GOT3 (cell line): ENCODE measurements around the gene PDE7B.

Source experiments
- DNase-seq: peaks from one replicate; lab custom pipeline; 2025; ENCODE audit warnings: mixed read lengths; lab: John Stamatoyannopoulos, UW

PDE7B gene

DNA sequence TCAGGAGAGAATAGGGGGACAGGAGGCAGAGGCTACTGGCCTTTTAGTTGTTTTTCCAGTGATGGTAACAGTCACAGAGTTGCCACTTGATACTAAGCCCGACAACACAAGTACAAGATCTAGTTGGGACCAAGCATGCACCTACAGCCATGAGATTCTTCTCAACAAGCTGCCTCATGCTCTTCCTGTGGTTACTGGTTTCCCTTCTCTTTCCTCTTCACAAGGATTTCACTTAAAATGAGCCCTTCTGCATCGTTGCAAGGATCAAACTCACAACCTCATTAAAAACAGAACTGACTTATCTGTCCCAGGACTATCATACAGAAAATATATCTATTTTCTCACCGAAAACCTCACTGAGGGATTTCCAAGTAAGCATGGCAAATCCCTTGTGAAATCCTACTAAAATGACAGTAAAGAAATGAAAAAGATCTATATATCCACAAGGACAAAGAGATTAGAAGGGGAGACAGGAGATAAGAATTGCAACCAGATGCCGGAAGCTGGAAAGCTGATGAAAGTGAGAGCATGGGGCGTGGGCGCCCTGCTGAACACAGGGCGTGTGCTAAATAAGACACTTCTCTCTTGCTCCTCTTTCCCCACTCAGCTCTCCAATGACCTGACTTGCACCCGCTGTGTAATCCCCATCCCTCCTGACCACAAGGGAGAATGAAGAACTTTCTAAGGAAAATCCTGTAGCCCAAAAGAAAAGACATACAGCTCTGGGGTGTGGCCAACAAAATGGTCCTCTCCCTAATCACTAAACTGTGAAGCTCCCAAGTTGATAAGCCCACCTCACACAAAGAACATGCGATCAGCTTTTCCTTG lies 385.2 kb downstream of the PDE7B start:
- DNase-seq, result no peak

DNA sequence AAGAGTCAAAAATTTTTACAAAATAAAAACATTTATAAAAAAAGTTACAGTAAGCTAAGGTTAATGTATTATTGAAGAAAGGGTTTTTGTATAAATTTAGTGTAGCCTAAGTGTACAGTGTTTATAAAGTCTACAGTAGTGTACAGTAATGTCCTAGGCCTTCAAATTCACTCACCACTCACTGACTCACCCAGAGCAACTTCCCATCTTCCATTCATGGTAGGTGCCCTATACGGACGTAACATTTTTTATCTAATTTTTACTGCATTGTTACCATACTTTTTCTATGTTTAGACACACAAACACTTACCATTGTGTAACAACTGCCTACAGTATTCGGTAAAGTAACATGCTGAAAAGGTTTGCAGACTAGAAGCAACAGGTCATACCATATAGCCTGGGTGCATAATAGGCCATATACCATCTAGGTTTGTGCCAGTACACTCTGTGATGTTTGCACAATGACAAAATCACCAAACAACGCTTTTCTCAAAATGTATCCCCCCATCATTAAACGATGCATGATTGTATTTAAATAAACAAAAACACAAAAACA lies 392.6 kb downstream of the PDE7B start:
- DNase-seq, result no peak
